WTC11 (cell line): ENCODE data around the gene SLFN14.

Source experiments
- CBFB ChIP-seq: sonication (generic); formaldehyde crosslinking; IDR thresholded peaks from 2 replicates; pipeline ENCODE4 v1.8.1; 2022; ENCODE audit warnings: mild to moderate bottlenecking, low read depth, missing genetic modification reagents
- CTCF ChIP-seq: fragments of 200-600 bp; IDR thresholded peaks from 2 replicates; pipeline ENCODE4 v1.8.0; 2022; ENCODE audit warnings: antibody characterized with exemption
- ETV6 ChIP-seq: sonication (generic); formaldehyde crosslinking; IDR thresholded peaks from 2 replicates; pipeline ENCODE4 v1.8.1; 2022; ENCODE audit warnings: mild to moderate bottlenecking, missing genetic modification reagents
- HMGXB4 ChIP-seq: sonication (generic); formaldehyde crosslinking; IDR thresholded peaks from 2 replicates; pipeline ENCODE4 v1.8.1; 2023; ENCODE audit warnings: mild to moderate bottlenecking, moderate library complexity, missing genetic modification reagents
- MXD4 ChIP-seq: fragments of 250-450 bp; sonication (Bioruptor Pico); IDR thresholded peaks from 2 replicates; pipeline ENCODE4 v1.8.0; 2021; ENCODE audit warnings: mild to moderate bottlenecking, moderate library complexity, borderline replicate concordance
- SOX15 ChIP-seq: fragments of 250-450 bp; sonication (Bioruptor Pico); IDR thresholded peaks from 2 replicates; pipeline ENCODE4 v1.9.0; 2021; ENCODE audit warnings: mild to moderate bottlenecking
- ZNF317 ChIP-seq: sonication (generic); formaldehyde crosslinking; IDR thresholded peaks from 2 replicates; pipeline ENCODE4 v1.8.1; 2023; ENCODE audit warnings: low read depth, mild to moderate bottlenecking, moderate library complexity, missing genetic modification reagents, borderline replicate concordance
- ZNF416 ChIP-seq: fragments of 250-450 bp; sonication (Bioruptor Pico); IDR thresholded peaks from 2 replicates; pipeline ENCODE4 v1.9.0; 2021; ENCODE audit warnings: mild to moderate bottlenecking, inconsistent platforms

- no peak for TF ChIP-seq HMGXB4 (CRISPR knock-in tag)
- no peak for TF ChIP-seq CTCF
- no peak for TF ChIP-seq MXD4 (CRISPR knock-in tag)
- TF ChIP-seq ZNF416 (CRISPR knock-in tag): no peak
- no peak for TF ChIP-seq SOX15 (CRISPR knock-in tag)
- TF ChIP-seq ETV6 (CRISPR knock-in tag): no peak
- no peak for TF ChIP-seq ZNF317
- no peak for TF ChIP-seq CBFB (CRISPR knock-in tag)
Measured at GRCh38 chr17:35588196-35588920, 27.7 kb upstream of the SLFN14 start.
